K562 (cell line): ENCODE results near the gene MRPL38. TPM values are rescaled to one million over a fixed set of nuclear protein-coding genes. Genes with fewer than 3 reads are reported as not detected.
A peak's percentile ranks its signal among the peaks of the same experiment; 100 is the strongest.

Source experiments
- ARHGAP35 ChIP-seq: fragments of 450-650 bp; IDR thresholded peaks from 2 replicates; pipeline ENCODE4 v1.6.1; 2018; ENCODE audit not compliant: partially characterized antibody
- CEBPB ChIP-seq: fragments of 450-650 bp; IDR thresholded peaks from 2 replicates; pipeline ENCODE4 v1.6.1; 2016; ENCODE audit warnings: missing genetic modification characterization, missing compliant biosample characterization
- HNRNPUL1 ChIP-seq: fragments of 200-400 bp; formaldehyde crosslinking; IDR thresholded peaks from 2 replicates; pipeline ENCODE4 v1.6.1; 2017; ENCODE audit warnings: low read length
- SP1 ChIP-seq: sonication (generic); formaldehyde crosslinking; IDR thresholded peaks from 2 replicates; pipeline ENCODE4 v1.8.1; 2022; ENCODE audit warnings: mild to moderate bottlenecking, missing genetic modification reagents
- SREBF2 ChIP-seq: sonication (generic); formaldehyde crosslinking; IDR thresholded peaks from 2 replicates; pipeline ENCODE4 v1.4.0; 2020; ENCODE audit warnings: mild to moderate bottlenecking, missing genetic modification reagents
- ZNF644 ChIP-seq: fragments of 200-800 bp; sonication (Bioruptor generic); IDR thresholded peaks from 2 replicates; pipeline ENCODE4 v1.6.1; 2016; ENCODE audit warnings: low read depth, missing genetic modification characterization, missing compliant biosample characterization
- ZNF717 ChIP-seq: fragments of 250-450 bp; sonication (Bioruptor Pico); IDR thresholded peaks from 2 replicates; pipeline ENCODE4 v1.5.0; 2021
- polyA plus RNA-seq, 8 experiments: library from polyadenylated mRNA; depleted of rRNA in 4 of 8; stranded (reverse) in 5 of 8; unstranded in 3 of 8; fragments of >200 nt; fragmentation: Nextera tagmentation in 2 of 8; fragmentation: Illumina TruSeq in 1 of 8; extraction: Ambion mirVana in 2 of 8; extraction: Trizol in 1 of 8; gene quantifications; 2 replicates each; pipeline versions ENCODE4 v1.2.1 to v1.2.3, GENCODE V29; 2011 to 2014; ENCODE audit warnings: inconsistent platforms in 1 of 8, missing spikeins in 1 of 8
- total RNA-seq, 7 experiments: library from RNA; depleted of rRNA in 6 of 7; stranded (reverse); fragments of >200 nt in 6 of 7; fragmentation: Illumina TruSeq in 2 of 7; extraction: Trizol in 2 of 7; gene quantifications; 2 replicates each; pipeline versions ENCODE4 v1.2.1 to v1.2.3, GENCODE V29; 2011 to 2021; ENCODE audit warnings: low replicate concordance in 1 of 7
- TF ChIP-seq, protein P1 (sequence below): fragments of 250-450 bp; sonication (Bioruptor Pico); IDR thresholded peaks from 2 replicates; pipeline ENCODE4 v1.4.0; 2020; ENCODE audit warnings: mild to moderate bottlenecking
- TF ChIP-seq, protein P2 (sequence below): fragments of 450-650 bp; IDR thresholded peaks from 2 replicates; pipeline ENCODE4 v1.6.1; 2016; ENCODE audit warnings: mild to moderate bottlenecking, moderate library complexity
- TF ChIP-seq, protein P3 (sequence below): fragments of 250-450 bp; sonication (Bioruptor Pico); IDR thresholded peaks from 2 replicates; pipeline ENCODE4 v1.8.0; 2021; ENCODE audit warnings: moderate library complexity, mild to moderate bottlenecking, inconsistent platforms

MRPL38 gene
- total and polyA plus RNA-seq, 9 of the 15 experiments (the other 6 are each of a cell fraction or from before 2014, with no cell fraction given): 4.5 to 154 (median 48.5) TPM

DNA sequence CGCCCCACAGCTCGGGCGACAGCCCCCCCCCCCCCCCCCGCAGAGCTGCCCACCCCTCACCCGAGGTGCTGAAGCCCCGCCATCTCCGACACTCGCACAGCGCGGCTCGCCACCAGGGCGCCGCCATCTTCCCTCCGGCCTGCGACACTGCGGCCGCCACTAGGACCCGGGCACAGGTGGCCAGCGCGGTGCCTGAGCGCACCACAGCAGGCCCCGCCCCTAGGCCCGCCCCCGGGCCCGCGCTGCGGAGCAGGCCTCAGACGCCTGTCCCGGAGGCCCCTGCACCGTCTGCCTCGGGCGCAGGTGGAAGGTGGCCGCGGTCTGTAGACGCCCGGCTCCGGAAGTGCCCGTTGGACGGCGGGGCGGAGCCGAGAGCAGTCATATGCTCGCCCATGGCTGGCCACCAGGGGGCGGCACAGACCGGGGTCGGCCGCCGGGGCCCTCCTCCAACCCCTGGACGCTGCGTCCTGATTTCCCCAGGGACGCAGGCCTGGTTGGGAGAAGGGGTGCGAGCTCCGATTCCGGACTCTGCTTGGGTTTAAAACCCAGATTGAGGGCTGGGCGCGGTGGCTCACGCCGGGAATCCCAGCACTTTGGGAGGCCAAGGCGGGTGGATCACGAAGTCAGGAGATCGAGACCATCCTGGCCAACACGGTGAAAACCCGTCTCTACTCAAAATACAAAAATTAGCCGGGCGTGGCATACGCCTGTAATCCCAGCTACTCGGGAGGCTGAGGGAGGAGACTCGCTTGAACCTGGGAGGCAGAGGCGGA lies at the start of gene MRPL38 (continued):
- TF ChIP-seq, protein P1, sequence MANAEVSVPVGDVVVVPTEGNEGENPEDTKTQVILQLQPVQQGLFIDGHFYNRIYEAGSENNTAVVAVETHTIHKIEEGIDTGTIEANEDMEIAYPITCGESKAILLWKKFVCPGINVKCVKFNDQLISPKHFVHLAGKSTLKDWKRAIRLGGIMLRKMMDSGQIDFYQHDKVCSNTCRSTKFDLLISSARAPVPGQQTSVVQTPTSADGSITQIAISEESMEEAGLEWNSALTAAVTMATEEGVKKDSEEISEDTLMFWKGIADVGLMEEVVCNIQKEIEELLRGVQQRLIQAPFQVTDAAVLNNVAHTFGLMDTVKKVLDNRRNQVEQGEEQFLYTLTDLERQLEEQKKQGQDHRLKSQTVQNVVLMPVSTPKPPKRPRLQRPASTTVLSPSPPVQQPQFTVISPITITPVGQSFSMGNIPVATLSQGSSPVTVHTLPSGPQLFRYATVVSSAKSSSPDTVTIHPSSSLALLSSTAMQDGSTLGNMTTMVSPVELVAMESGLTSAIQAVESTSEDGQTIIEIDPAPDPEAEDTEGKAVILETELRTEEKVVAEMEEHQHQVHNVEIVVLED (CRISPR knock-in tag): peak; percentile 56; the same call in 1 of the 2 replicates
- TF ChIP-seq SP1 (CRISPR knock-in tag): peak; percentile 99
- no peak for TF ChIP-seq CEBPB (tag)
- no peak for TF ChIP-seq HNRNPUL1
- TF ChIP-seq ARHGAP35: no peak
- TF ChIP-seq, protein P2, sequence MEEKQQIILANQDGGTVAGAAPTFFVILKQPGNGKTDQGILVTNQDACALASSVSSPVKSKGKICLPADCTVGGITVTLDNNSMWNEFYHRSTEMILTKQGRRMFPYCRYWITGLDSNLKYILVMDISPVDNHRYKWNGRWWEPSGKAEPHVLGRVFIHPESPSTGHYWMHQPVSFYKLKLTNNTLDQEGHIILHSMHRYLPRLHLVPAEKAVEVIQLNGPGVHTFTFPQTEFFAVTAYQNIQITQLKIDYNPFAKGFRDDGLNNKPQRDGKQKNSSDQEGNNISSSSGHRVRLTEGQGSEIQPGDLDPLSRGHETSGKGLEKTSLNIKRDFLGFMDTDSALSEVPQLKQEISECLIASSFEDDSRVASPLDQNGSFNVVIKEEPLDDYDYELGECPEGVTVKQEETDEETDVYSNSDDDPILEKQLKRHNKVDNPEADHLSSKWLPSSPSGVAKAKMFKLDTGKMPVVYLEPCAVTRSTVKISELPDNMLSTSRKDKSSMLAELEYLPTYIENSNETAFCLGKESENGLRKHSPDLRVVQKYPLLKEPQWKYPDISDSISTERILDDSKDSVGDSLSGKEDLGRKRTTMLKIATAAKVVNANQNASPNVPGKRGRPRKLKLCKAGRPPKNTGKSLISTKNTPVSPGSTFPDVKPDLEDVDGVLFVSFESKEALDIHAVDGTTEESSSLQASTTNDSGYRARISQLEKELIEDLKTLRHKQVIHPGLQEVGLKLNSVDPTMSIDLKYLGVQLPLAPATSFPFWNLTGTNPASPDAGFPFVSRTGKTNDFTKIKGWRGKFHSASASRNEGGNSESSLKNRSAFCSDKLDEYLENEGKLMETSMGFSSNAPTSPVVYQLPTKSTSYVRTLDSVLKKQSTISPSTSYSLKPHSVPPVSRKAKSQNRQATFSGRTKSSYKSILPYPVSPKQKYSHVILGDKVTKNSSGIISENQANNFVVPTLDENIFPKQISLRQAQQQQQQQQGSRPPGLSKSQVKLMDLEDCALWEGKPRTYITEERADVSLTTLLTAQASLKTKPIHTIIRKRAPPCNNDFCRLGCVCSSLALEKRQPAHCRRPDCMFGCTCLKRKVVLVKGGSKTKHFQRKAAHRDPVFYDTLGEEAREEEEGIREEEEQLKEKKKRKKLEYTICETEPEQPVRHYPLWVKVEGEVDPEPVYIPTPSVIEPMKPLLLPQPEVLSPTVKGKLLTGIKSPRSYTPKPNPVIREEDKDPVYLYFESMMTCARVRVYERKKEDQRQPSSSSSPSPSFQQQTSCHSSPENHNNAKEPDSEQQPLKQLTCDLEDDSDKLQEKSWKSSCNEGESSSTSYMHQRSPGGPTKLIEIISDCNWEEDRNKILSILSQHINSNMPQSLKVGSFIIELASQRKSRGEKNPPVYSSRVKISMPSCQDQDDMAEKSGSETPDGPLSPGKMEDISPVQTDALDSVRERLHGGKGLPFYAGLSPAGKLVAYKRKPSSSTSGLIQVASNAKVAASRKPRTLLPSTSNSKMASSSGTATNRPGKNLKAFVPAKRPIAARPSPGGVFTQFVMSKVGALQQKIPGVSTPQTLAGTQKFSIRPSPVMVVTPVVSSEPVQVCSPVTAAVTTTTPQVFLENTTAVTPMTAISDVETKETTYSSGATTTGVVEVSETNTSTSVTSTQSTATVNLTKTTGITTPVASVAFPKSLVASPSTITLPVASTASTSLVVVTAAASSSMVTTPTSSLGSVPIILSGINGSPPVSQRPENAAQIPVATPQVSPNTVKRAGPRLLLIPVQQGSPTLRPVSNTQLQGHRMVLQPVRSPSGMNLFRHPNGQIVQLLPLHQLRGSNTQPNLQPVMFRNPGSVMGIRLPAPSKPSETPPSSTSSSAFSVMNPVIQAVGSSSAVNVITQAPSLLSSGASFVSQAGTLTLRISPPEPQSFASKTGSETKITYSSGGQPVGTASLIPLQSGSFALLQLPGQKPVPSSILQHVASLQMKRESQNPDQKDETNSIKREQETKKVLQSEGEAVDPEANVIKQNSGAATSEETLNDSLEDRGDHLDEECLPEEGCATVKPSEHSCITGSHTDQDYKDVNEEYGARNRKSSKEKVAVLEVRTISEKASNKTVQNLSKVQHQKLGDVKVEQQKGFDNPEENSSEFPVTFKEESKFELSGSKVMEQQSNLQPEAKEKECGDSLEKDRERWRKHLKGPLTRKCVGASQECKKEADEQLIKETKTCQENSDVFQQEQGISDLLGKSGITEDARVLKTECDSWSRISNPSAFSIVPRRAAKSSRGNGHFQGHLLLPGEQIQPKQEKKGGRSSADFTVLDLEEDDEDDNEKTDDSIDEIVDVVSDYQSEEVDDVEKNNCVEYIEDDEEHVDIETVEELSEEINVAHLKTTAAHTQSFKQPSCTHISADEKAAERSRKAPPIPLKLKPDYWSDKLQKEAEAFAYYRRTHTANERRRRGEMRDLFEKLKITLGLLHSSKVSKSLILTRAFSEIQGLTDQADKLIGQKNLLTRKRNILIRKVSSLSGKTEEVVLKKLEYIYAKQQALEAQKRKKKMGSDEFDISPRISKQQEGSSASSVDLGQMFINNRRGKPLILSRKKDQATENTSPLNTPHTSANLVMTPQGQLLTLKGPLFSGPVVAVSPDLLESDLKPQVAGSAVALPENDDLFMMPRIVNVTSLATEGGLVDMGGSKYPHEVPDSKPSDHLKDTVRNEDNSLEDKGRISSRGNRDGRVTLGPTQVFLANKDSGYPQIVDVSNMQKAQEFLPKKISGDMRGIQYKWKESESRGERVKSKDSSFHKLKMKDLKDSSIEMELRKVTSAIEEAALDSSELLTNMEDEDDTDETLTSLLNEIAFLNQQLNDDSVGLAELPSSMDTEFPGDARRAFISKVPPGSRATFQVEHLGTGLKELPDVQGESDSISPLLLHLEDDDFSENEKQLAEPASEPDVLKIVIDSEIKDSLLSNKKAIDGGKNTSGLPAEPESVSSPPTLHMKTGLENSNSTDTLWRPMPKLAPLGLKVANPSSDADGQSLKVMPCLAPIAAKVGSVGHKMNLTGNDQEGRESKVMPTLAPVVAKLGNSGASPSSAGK: no peak; the same call in 1 of the 2 replicates
- TF ChIP-seq ZNF644 (tag): no peak
- TF ChIP-seq ZNF717 (CRISPR knock-in tag): no peak
- TF ChIP-seq, protein P3, sequence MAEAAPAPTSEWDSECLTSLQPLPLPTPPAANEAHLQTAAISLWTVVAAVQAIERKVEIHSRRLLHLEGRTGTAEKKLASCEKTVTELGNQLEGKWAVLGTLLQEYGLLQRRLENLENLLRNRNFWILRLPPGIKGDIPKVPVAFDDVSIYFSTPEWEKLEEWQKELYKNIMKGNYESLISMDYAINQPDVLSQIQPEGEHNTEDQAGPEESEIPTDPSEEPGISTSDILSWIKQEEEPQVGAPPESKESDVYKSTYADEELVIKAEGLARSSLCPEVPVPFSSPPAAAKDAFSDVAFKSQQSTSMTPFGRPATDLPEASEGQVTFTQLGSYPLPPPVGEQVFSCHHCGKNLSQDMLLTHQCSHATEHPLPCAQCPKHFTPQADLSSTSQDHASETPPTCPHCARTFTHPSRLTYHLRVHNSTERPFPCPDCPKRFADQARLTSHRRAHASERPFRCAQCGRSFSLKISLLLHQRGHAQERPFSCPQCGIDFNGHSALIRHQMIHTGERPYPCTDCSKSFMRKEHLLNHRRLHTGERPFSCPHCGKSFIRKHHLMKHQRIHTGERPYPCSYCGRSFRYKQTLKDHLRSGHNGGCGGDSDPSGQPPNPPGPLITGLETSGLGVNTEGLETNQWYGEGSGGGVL: no peak
- no peak for TF ChIP-seq SREBF2
